Coronary artery (tissue), 2 donors: ENCODE data around the gene STMND1.
"Not testable (repeated sequence)": the region's sequence is repeated elsewhere in the genome, so short reads cannot be mapped to it uniquely, and the experiment has no call there.

Experiments
- DNase-seq: peaks from one replicate; pipeline ENCODE4 v3.0.0-alpha.2; 2017; ENCODE audit warnings: low spot score
- H3K27ac ChIP-seq, 2 donors: fragments of 200-600 bp; sonication (generic); one replicate each; pipeline ENCODE4 v1.5.1; 2016 to 2019
- H3K4me3 ChIP-seq: fragments of 200-600 bp; sonication (generic); 2 replicates; pipeline ENCODE4 v1.5.1; 2016; ENCODE audit warnings: mild to moderate bottlenecking, moderate library complexity
- CTCF ChIP-seq: fragments of 200-600 bp; sonication (generic); IDR thresholded peaks from one replicate; pipeline ENCODE4 v1.5.1; 2019; ENCODE audit warnings: antibody characterized with exemption

Gene STMND1

GRCh38 chr6:17062871-17063440 is 38.9 kb upstream of the STMND1 start:
- Histone ChIP-seq H3K27ac (no peak overlapping the region), H3K4me3 (no peak overlapping the region)
- TF ChIP-seq CTCF, result no peak
- DNase-seq, result no peak

GRCh38 chr6:17064975-17065374 is 36.9 kb upstream of the STMND1 start:
- no peak for DNase-seq
- Histone ChIP-seq H3K4me3 (no peak overlapping the region), H3K27ac (no peak overlapping the region)
- no peak for TF ChIP-seq CTCF

GRCh38 chr6:17066610-17067009 is 35.2 kb upstream of the STMND1 start:
- Histone ChIP-seq H3K4me3 (no peak overlapping the region), H3K27ac (no peak overlapping the region)
- no peak for TF ChIP-seq CTCF
- no peak for DNase-seq

DNA sequence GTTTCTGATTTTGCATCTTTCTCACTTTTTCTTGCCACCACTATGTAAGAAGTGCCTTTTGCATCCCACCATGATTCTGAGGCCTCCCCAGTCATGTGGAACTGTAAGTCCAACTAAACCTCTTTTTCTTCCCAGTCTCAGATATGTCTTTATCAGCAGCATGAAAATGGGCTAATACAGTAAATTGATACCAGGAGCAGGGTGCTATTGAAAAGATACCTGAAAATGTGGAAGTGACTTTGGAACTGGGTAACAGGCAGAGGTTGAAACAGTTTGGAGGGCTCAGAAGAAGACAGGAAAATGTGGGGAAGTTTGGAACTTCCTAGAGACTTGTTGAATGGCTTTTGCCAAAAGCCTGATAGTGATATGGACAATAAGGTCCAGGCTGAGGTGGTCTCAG is 32.9 kb upstream of the STMND1 start:
- not testable (repeated sequence) for H3K27ac ChIP-seq, DNase-seq, H3K4me3 ChIP-seq

- H3K4me3 ChIP-seq, DNase-seq, H3K27ac ChIP-seq: not testable (repeated sequence)
These were observed 31.4 kb upstream of the STMND1 start for GRCh38 chr6:17070400-17070799.

- not testable (repeated sequence) for H3K27ac ChIP-seq, H3K4me3 ChIP-seq, DNase-seq
These were observed 28.3 kb upstream of the STMND1 start for GRCh38 chr6:17073596-17073995.

- no peak overlapping the region for H3K27ac ChIP-seq
- TF ChIP-seq CTCF, result no peak
- no peak for DNase-seq
- H3K4me3 ChIP-seq, result no peak overlapping the region
These were observed 20.6 kb upstream of the STMND1 start for GRCh38 chr6:17081273-17081672.

DNA sequence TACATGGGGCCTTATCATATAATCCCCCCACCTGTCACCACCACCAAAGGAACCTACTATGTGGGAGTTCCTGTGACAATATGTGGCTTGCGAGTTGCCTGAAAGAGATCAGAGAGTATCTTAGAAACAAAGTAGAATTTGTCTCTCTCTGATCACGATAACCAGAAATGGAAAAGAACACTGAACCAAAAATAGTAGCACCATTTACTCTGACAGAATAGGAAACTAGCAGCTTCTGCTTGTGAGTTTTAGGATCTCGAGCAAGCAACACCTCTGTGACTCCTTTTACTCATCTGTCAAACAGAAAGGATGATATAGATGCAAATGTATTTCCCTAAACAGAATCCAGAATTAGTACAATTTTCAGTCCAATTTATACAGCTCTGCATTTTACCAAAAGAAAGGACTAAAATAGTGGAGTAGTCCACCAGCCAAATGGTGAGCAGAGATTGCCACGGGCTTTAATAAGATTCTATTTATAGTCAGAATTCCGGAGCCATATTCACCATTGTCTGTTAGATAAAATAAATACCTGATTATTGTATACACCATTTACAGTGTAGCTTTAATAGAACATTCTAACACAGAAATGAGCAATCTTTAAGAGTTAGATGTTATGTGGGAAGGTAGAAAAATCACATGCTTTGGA is 19.9 kb upstream of the STMND1 start:
- no peak for TF ChIP-seq CTCF
- Histone ChIP-seq H3K27ac (no peak overlapping the region), H3K4me3 (no peak overlapping the region)
- no peak for DNase-seq

DNA sequence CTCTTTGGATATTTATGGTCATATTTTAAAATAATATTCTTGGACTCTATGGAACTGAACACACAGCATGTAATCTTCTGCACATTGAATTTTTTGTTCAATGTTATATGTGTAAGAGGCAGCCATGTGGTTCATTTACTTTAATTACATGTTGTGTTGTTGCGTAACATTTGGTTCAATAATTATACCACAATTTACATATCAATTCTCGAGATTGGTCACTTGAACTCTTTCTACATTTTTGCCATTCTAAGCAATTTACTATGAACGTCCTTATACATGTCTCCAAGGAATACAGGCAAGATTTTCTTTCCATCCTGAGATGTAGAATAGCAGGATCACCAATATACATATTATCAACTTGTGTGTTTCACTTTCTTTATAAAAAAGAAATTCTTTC is 18.5 kb upstream of the STMND1 start:
- no peak overlapping the region for H3K4me3 ChIP-seq
- no peak for DNase-seq
- H3K27ac ChIP-seq, result no peak overlapping the region
- no peak for TF ChIP-seq CTCF
